Left forelimb (tissue), 1 donor: ENCODE measurements around the gene ADD3.

Source experiments
- DNase-seq: peaks from one replicate; pipeline ENCODE4 v3.0.0-alpha.2; 2018; ENCODE audit warnings: low spot score

The ADD3 gene, protein sequence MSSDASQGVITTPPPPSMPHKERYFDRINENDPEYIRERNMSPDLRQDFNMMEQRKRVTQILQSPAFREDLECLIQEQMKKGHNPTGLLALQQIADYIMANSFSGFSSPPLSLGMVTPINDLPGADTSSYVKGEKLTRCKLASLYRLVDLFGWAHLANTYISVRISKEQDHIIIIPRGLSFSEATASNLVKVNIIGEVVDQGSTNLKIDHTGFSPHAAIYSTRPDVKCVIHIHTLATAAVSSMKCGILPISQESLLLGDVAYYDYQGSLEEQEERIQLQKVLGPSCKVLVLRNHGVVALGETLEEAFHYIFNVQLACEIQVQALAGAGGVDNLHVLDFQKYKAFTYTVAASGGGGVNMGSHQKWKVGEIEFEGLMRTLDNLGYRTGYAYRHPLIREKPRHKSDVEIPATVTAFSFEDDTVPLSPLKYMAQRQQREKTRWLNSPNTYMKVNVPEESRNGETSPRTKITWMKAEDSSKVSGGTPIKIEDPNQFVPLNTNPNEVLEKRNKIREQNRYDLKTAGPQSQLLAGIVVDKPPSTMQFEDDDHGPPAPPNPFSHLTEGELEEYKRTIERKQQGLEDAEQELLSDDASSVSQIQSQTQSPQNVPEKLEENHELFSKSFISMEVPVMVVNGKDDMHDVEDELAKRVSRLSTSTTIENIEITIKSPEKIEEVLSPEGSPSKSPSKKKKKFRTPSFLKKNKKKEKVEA

DNA sequence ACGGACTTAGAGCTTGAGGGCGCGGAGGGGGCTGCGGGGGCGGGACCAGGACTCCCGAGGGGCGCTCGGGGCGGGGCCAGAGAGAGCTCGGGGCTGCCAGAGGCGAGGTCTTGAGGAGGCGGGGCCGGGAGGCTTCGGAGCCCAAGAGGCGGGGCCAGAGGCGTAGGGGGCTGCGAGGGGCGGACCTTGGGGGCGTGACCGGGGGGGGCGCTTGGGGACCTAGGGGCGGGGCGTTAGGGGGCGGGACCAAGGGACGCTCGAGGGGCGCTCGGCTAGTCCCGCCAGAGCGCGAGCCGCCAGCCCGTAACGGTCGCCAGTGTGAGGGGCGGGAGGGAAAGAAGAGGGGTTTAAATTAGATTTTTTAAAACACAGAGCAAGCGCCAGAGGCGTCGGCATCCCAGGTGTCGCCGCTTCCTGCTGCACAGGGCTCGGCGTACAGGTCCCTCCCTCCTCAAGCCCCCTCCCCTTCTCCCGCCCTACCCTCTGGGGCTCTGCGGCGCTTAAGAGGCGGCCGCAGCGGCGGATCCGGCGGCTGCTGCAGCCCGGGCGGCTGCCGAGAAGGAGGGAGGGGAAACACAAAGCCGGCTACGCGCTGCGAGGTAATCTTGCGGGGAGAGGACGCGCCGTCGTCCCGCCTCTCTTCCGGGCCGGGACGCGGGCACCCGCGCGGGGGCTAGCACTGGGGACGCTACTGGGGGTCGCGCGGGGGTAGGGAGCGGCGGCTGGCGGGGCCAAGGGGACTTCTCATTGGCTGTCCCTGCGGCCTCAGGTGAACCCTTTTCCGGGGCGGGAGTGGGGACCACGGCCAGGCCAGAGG lies at the start of gene ADD3:
TSS of gene ADD3 (plus strand) at position 284 of the 817 bp plus-strand sequence. CDS start 92,670 bp downstream, outside the sequence.
- DNase-seq: peak; percentile 98

- DNase-seq: no peak
These were observed 49.7 kb upstream of the ADD3 start for GRCh38 chr10:109958059-109958458.

- no peak for DNase-seq
These were observed 48.3 kb upstream of the ADD3 start for GRCh38 chr10:109959259-109960145.

DNA sequence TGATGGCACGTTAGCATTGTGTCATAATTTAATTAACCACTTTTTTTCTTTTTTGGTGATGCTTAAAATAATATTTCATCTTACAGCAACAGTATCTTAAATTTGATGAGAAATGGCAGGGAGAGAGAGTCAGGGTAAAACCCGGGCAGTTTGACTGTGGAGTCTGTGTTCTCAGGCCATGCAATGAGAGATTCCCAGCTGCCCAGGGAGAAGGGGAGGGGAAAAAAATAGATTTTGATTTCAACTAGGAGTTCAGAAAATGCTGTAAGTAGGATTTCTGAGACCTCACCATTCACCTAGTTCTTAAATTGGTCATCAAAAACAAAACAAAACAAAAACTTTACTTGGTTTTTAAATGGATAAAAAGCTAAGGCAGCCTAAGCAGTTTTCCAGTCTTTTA lies 47.1 kb upstream of the ADD3 start:
- no peak for DNase-seq

GRCh38 chr10:109961174-109962001 lies 46.4 kb upstream of the ADD3 start:
- DNase-seq: no peak

GRCh38 chr10:109962247-109962646 lies 45.5 kb upstream of the ADD3 start:
- DNase-seq: no peak

GRCh38 chr10:109963439-109963838 lies 44.3 kb upstream of the ADD3 start:
- no peak for DNase-seq

DNA sequence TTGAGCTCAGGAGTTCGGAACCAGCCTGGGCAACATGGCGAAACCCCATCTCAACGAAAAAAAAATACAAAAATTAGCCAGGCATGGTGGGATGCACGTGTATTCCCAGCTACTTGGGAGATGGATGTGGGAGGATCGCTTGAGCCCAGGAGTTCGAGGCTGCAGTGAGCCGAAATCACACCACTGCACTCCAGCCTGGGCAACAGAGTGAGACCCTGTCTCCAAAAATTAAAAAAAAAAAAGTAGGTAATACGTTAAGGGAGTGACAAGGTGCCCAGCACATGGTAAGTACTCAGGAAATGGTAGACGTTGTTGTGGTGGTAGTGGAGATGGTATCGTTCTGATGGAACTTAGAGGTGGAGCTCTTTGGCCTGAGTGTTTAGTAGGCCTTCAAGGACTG lies 43.5 kb upstream of the ADD3 start:
- no peak for DNase-seq

- no peak for DNase-seq
These were observed 40.6 kb upstream of the ADD3 start for GRCh38 chr10:109966961-109967738.

GRCh38 chr10:109967739-109968088 lies 40.1 kb upstream of the ADD3 start:
- no peak for DNase-seq

- no peak for DNase-seq
These were observed 38.6 kb upstream of the ADD3 start for GRCh38 chr10:109968953-109969759.

DNA sequence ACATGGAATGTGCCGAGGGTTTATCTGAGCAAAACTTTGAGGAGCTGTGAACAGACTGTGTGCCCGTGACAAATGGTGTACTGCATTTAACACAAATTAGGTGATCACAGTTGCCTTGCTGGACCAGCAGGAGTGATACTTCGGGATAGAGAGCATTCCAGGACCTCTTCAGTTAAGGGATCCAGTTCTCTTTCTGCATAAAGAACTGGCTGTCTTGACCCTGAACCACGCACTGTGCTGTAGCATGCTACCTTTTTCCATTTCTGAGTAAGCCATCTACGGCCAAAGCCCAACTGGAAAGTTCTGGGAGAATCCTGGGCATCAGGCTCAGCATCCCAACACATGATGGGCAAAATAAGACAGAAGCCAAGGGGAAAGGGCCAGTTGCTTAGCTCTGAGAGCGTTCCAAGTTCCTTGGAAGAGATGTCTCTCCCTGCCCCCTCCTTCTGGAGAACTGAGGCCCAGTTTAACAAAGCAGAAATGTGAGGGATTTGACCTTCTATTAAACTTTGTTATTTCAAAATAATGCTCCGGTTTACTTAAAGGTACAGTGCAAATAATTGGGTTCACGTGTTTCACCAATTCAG lies 37.9 kb upstream of the ADD3 start:
- DNase-seq: no peak

DNA sequence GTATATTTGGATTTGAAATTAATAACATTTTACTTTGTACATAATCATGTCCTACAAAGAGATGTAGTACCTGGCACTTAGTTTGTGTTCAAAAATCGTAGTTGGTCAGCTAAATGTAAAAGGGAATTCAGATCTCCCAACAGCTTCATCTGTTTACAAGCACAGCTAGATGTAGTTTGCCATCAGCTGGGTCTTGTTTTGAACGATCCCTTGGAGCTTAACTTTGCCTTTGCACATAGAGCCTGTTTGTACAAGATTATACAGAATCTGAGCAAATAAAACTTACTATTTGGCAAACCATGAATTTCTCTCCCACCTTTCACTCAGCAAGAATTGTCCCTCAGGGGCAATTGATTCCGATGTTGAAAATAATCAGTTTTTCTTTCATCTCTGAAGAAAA lies 36.1 kb upstream of the ADD3 start:
- no peak for DNase-seq

DNA sequence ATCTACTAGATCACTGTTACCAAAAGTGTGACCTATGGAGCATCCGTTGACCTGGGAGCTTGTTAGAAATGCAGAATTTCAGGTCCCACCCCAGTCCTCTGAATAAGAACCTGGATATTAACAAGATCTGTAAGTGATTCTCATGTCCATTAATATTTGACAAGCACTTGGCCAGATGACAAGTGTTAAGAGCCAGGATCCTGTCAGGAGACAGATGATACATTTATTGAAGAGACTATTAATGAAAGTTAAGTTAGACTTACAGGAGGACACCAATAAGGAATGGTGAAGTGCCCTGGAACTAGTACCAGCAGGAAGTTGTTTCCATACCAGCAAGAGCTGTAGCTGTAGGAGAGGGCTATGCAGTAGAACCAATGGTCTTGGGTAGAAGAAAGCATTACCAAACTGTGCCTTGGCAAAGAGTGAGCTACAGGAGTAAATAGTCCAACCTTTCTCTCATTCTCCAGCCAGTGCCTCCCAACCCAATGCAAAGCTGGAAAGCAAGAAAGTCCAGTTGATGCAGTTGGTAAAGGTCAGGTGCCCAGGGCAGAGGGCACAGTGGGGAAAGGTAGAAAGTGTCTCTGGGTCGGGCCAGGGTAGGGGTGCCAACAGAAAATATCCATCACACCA lies 35.3 kb upstream of the ADD3 start:
- DNase-seq: no peak

DNA sequence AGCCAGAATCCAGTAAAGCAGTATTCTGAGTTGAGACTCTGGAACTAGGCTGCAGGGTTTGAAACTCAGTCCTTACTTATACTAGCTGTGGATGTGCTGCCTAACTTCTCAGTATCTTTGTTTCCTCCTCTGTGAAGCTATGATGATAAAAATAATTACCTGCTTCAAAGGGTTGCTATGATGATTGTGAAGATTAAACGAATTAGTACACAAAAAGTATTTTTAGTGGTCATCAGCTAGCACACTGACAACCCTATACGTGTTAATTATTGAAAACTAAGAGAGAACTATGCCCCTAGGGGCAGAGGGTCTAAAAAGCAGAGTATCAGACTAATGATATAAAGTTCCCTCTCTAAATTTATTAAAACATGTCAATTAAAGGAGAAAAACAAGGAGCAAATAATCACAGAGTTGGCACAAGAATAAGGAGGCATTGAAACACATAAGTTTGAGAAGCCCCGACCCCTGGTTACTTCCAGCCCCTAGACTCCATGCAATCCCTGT lies 34.4 kb upstream of the ADD3 start:
- DNase-seq: no peak

- DNase-seq: no peak
These were observed 33.1 kb upstream of the ADD3 start for GRCh38 chr10:109974504-109975191.
